ENCODE data around the gene ATP2A3.
A peak's percentile ranks its signal among the peaks of the same experiment; 100 is the strongest.
"Not testable (repeated sequence)": the region's sequence is repeated elsewhere in the genome, so short reads cannot be mapped to it uniquely, and the experiment has no call there.

Gene ATP2A3

GRCh38 chr17:3949418-3949817, 14.8 kb downstream of the ATP2A3 start:
- ATAC-seq (ENCODE audit: low read depth) (no peak), DNase-seq (ENCODE audit: low spot score in 2 of 2) (no peak)
- Mint-ChIP-seq H3K9me3 (no peaks in the 10 kb centered on the region), H3K27me3 (no peaks in the 10 kb centered on the region), H3K36me3 (peaks cover 15% of the 10 kb centered on the region), H3K4me1 (peaks cover 6% of the 10 kb centered on the region), H3K4me3 (no peak overlapping the region), H3K27ac (peak overlapping the region; percentile 67)

- not testable (repeated sequence) for ATAC-seq (ENCODE audit: low read depth); H3K4me1 Mint-ChIP-seq; H3K4me3 Mint-ChIP-seq; H3K27me3 Mint-ChIP-seq; H3K9me3 Mint-ChIP-seq; H3K27ac Mint-ChIP-seq; DNase-seq (ENCODE audit: low spot score in 2 of 2)
- H3K36me3 Mint-ChIP-seq, result peaks cover 23% of the 10 kb centered on the region
Observed at GRCh38 chr17:3948551-3948950, 15.7 kb downstream of the ATP2A3 start.

- ATAC-seq (ENCODE audit: low read depth) (no peak), DNase-seq (ENCODE audit: low spot score in 2 of 2) (no peak)
- Mint-ChIP-seq H3K9me3 (no peaks in the 10 kb centered on the region), H3K36me3 (peaks cover 26% of the 10 kb centered on the region), H3K4me1 (peaks cover 10% of the 10 kb centered on the region), H3K27ac (no peak overlapping the region), H3K27me3 (no peaks in the 10 kb centered on the region), H3K4me3 (no peak overlapping the region)
Observed at GRCh38 chr17:3947318-3947810, 16.9 kb downstream of the ATP2A3 start.

GRCh38 chr17:3946711-3947235, 17.5 kb downstream of the ATP2A3 start:
- DNase-seq (ENCODE audit: low spot score in 2 of 2) (no peak), ATAC-seq (ENCODE audit: low read depth) (no peak)
- Mint-ChIP-seq H3K27ac (no peak overlapping the region), H3K9me3 (no peaks in the 10 kb centered on the region), H3K36me3 (peaks cover 26% of the 10 kb centered on the region), H3K4me3 (no peak overlapping the region), H3K4me1 (peaks cover 8% of the 10 kb centered on the region), H3K27me3 (no peaks in the 10 kb centered on the region)

GRCh38 chr17:3944485-3945388, 19.5 kb downstream of the ATP2A3 start:
- Mint-ChIP-seq H3K27me3 (no peaks in the 10 kb centered on the region), H3K4me1 (peaks cover 8% of the 10 kb centered on the region), H3K36me3 (peaks cover 32% of the 10 kb centered on the region), H3K27ac (peak overlapping the region; percentile 53), H3K4me3 (no peak overlapping the region), H3K9me3 (no peaks in the 10 kb centered on the region)
- DNase-seq (ENCODE audit: low spot score in 2 of 2), result peak; percentile 54 to 70
- ATAC-seq (ENCODE audit: low read depth), result peak; percentile 95

GRCh38 chr17:3943240-3943891, 20.9 kb downstream of the ATP2A3 start:
- Mint-ChIP-seq H3K27ac (peak overlapping the region; percentile 53), H3K27me3 (no peaks in the 10 kb centered on the region), H3K36me3 (peaks cover 33% of the 10 kb centered on the region), H3K9me3 (no peaks in the 10 kb centered on the region), H3K4me3 (no peak overlapping the region), H3K4me1 (peaks cover 6% of the 10 kb centered on the region)
- ATAC-seq (ENCODE audit: low read depth), result no peak
- DNase-seq (ENCODE audit: low spot score in 2 of 2), result no peak

GRCh38 chr17:3940965-3941698, 23.1 kb downstream of the ATP2A3 start:
- DNase-seq (ENCODE audit: low spot score in 2 of 2) (no peak), ATAC-seq (ENCODE audit: low read depth) (no peak)
- Mint-ChIP-seq H3K4me3 (no peak overlapping the region), H3K27ac (no peak overlapping the region), H3K4me1 (peaks cover 14% of the 10 kb centered on the region), H3K36me3 (peaks cover 45% of the 10 kb centered on the region), H3K27me3 (no peaks in the 10 kb centered on the region), H3K9me3 (no peaks in the 10 kb centered on the region)

- no peak for DNase-seq (ENCODE audit: low spot score in 2 of 2)
- H3K9me3 Mint-ChIP-seq, result no peaks in the 10 kb centered on the region
- H3K36me3 Mint-ChIP-seq, result peaks cover 42% of the 10 kb centered on the region
- no peaks in the 10 kb centered on the region for H3K27me3 Mint-ChIP-seq
- H3K27ac Mint-ChIP-seq, result peak overlapping the region; percentile 81
- peaks cover 8% of the 10 kb centered on the region for H3K4me1 Mint-ChIP-seq
- H3K4me3 Mint-ChIP-seq, result no peak overlapping the region
- no peak for ATAC-seq (ENCODE audit: low read depth)
Observed at GRCh38 chr17:3937359-3937758, 26.9 kb downstream of the ATP2A3 start.

- Mint-ChIP-seq H3K4me3 (no peak overlapping the region), H3K27ac (peak overlapping the region; percentile 60), H3K27me3 (no peaks in the 10 kb centered on the region), H3K36me3 (peaks cover 37% of the 10 kb centered on the region), H3K9me3 (no peaks in the 10 kb centered on the region), H3K4me1 (peaks cover 8% of the 10 kb centered on the region)
- DNase-seq (ENCODE audit: low spot score in 2 of 2) (no peak), ATAC-seq (ENCODE audit: low read depth) (no peak)
Observed at GRCh38 chr17:3935825-3936355, 28.3 kb downstream of the ATP2A3 start.

GRCh38 chr17:3935140-3935542, 29.1 kb downstream of the ATP2A3 start:
- Mint-ChIP-seq H3K4me1 (peaks cover 8% of the 10 kb centered on the region), H3K27ac (peak overlapping the region; percentile 63), H3K36me3 (peaks cover 37% of the 10 kb centered on the region), H3K9me3 (no peaks in the 10 kb centered on the region), H3K27me3 (no peaks in the 10 kb centered on the region), H3K4me3 (no peak overlapping the region)
- DNase-seq (ENCODE audit: low spot score in 2 of 2) (peak in 1 of 2 donors; percentile 38), ATAC-seq (ENCODE audit: low read depth) (peak; percentile 90)

GRCh38 chr17:3929764-3930163, 34.5 kb downstream of the ATP2A3 start:
- Mint-ChIP-seq H3K4me3 (no peak overlapping the region), H3K27ac (peak overlapping the region; percentile 41), H3K4me1 (peaks cover 9% of the 10 kb centered on the region), H3K9me3 (no peaks in the 10 kb centered on the region), H3K36me3 (peaks cover 21% of the 10 kb centered on the region), H3K27me3 (no peaks in the 10 kb centered on the region)
- DNase-seq (ENCODE audit: low spot score in 2 of 2), result no peak
- no peak for ATAC-seq (ENCODE audit: low read depth)

- Mint-ChIP-seq H3K4me1 (peaks cover 10% of the 10 kb centered on the region), H3K27me3 (no peaks in the 10 kb centered on the region), H3K36me3 (peaks cover 20% of the 10 kb centered on the region), H3K4me3 (no peak overlapping the region), H3K9me3 (no peaks in the 10 kb centered on the region), H3K27ac (peak overlapping the region; percentile 41)
- DNase-seq (ENCODE audit: low spot score in 2 of 2) (no peak), ATAC-seq (ENCODE audit: low read depth) (no peak)
Observed at GRCh38 chr17:3929181-3929580, 35.1 kb downstream of the ATP2A3 start.

GRCh38 chr17:3928406-3928805, 35.8 kb downstream of the ATP2A3 start:
- peaks cover 14% of the 10 kb centered on the region for H3K4me1 Mint-ChIP-seq
- no peak overlapping the region for H3K4me3 Mint-ChIP-seq
- H3K36me3 Mint-ChIP-seq, result peaks cover 20% of the 10 kb centered on the region
- no peak for DNase-seq (ENCODE audit: low spot score in 2 of 2)
- no peaks in the 10 kb centered on the region for H3K27me3 Mint-ChIP-seq
- H3K27ac Mint-ChIP-seq, result no peak overlapping the region
- H3K9me3 Mint-ChIP-seq, result no peaks in the 10 kb centered on the region
- no peak for ATAC-seq (ENCODE audit: low read depth)

All from memory B cell (primary cell).